HEK293 (cell line): Measurements from ENCODE around the gene SURF4.

ENCODE experiments used
- EGR2 ChIP-seq: fragments of 450-650 bp; formaldehyde crosslinking; IDR thresholded peaks from 2 replicates; pipeline ENCODE4 v1.5.1; 2016; ENCODE audit warnings: low read depth, missing biosample characterization, missing genetic modification characterization
- MZF1 ChIP-seq: fragments of 450-650 bp; formaldehyde crosslinking; IDR thresholded peaks from 2 replicates; pipeline ENCODE4 v1.5.1; 2017; ENCODE audit warnings: missing biosample characterization, missing genetic modification characterization, borderline replicate concordance
- SCRT1 ChIP-seq: fragments of 450-650 bp; formaldehyde crosslinking; IDR thresholded peaks from 2 replicates; pipeline ENCODE4 v1.5.1; 2016; ENCODE audit warnings: missing biosample characterization, missing genetic modification characterization, borderline replicate concordance
- SETDB1 ChIP-seq: IDR thresholded peaks from one replicate; pipeline ENCODE4 v1.6.1; 2017; ENCODE audit warnings: mild to moderate bottlenecking, low read length, moderate library complexity, mixed read lengths; ENCODE audit not compliant: insufficient read length
- SP2 ChIP-seq: fragments of 450-650 bp; formaldehyde crosslinking; IDR thresholded peaks from 2 replicates; pipeline ENCODE4 v1.5.1; 2016; ENCODE audit warnings: missing biosample characterization, missing genetic modification characterization
- ZBTB1 ChIP-seq: fragments of 450-650 bp; formaldehyde crosslinking; IDR thresholded peaks from 2 replicates; pipeline ENCODE4 v1.5.1; 2016; ENCODE audit warnings: missing biosample characterization, missing genetic modification characterization
- ZBTB20 ChIP-seq: fragments of 450-650 bp; formaldehyde crosslinking; IDR thresholded peaks from 2 replicates; pipeline ENCODE4 v1.5.1; 2016; ENCODE audit warnings: missing biosample characterization, missing genetic modification characterization
- ZEB2 ChIP-seq: fragments of 450-650 bp; formaldehyde crosslinking; IDR thresholded peaks from 2 replicates; pipeline ENCODE4 v1.5.1; 2016; ENCODE audit warnings: missing biosample characterization, missing genetic modification characterization
- ZFHX2 ChIP-seq: fragments of 450-650 bp; formaldehyde crosslinking; conservative IDR thresholded peaks from 2 replicates; pipeline ENCODE4 v1.5.1; 2016; ENCODE audit warnings: missing biosample characterization, missing genetic modification characterization
- ZNF10 ChIP-seq: fragments of 450-650 bp; formaldehyde crosslinking; IDR thresholded peaks from 2 replicates; pipeline ENCODE4 v1.5.1; 2017; ENCODE audit warnings: missing biosample characterization, missing genetic modification characterization
- ZNF114 ChIP-seq: fragments of 450-650 bp; formaldehyde crosslinking; IDR thresholded peaks from 2 replicates; pipeline ENCODE4 v1.5.0; 2017; ENCODE audit warnings: missing biosample characterization, missing genetic modification characterization
- ZNF148 ChIP-seq: fragments of 450-650 bp; formaldehyde crosslinking; IDR thresholded peaks from 2 replicates; pipeline ENCODE4 v1.5.0; 2017; ENCODE audit warnings: missing biosample characterization, missing genetic modification characterization, borderline replicate concordance
- ZNF266 ChIP-seq: fragments of 450-650 bp; formaldehyde crosslinking; IDR thresholded peaks from 2 replicates; pipeline ENCODE4 v1.5.1; 2016; ENCODE audit warnings: missing biosample characterization, missing genetic modification characterization, low read depth
- ZNF292 ChIP-seq: fragments of 450-650 bp; formaldehyde crosslinking; IDR thresholded peaks from 2 replicates; pipeline ENCODE4 v1.5.1; 2016; ENCODE audit warnings: low read depth, missing biosample characterization, missing genetic modification characterization, borderline replicate concordance
- ZNF324 ChIP-seq: fragments of 450-650 bp; formaldehyde crosslinking; IDR thresholded peaks from 2 replicates; pipeline ENCODE4 v1.5.1; 2016; ENCODE audit warnings: missing biosample characterization, missing genetic modification characterization
- ZNF510 ChIP-seq: fragments of 450-650 bp; formaldehyde crosslinking; IDR thresholded peaks from 2 replicates; pipeline ENCODE4 v1.5.1; 2018; ENCODE audit warnings: mild to moderate bottlenecking, missing genetic modification characterization, missing biosample characterization; ENCODE audit not compliant: insufficient replicate concordance
- ZNF600 ChIP-seq: fragments of 450-650 bp; formaldehyde crosslinking; IDR thresholded peaks from 2 replicates; pipeline ENCODE4 v1.5.1; 2016; ENCODE audit warnings: missing biosample characterization, missing genetic modification characterization
- ZNF639 ChIP-seq: fragments of 450-650 bp; formaldehyde crosslinking; IDR thresholded peaks from 2 replicates; pipeline ENCODE4 v1.5.1; 2016; ENCODE audit warnings: missing biosample characterization, missing genetic modification characterization
- ZNF692 ChIP-seq: fragments of 450-650 bp; formaldehyde crosslinking; IDR thresholded peaks from 2 replicates; pipeline ENCODE4 v1.5.1; 2016; ENCODE audit warnings: missing biosample characterization, missing genetic modification characterization
- ZNF768 ChIP-seq: fragments of 450-650 bp; formaldehyde crosslinking; IDR thresholded peaks from 2 replicates; pipeline ENCODE4 v1.5.1; 2018; ENCODE audit warnings: missing biosample characterization, mild to moderate bottlenecking, missing genetic modification characterization
- ZNF830 ChIP-seq: fragments of 450-650 bp; IDR thresholded peaks from 2 replicates; pipeline ENCODE4 v1.5.0; 2018; ENCODE audit warnings: missing biosample characterization, missing genetic modification characterization, low read depth, mild to moderate bottlenecking, moderate library complexity
- ZSCAN4 ChIP-seq: fragments of 450-650 bp; formaldehyde crosslinking; IDR thresholded peaks from 2 replicates; pipeline ENCODE4 v1.5.1; 2017; ENCODE audit warnings: missing biosample characterization, missing genetic modification characterization
- TF ChIP-seq, protein P1 (sequence below): fragments of 450-650 bp; formaldehyde crosslinking; IDR thresholded peaks from 2 replicates; pipeline ENCODE4 v1.5.1; 2016; ENCODE audit warnings: missing biosample characterization, missing genetic modification characterization
- TF ChIP-seq, protein P2 (sequence below): fragments of 450-650 bp; formaldehyde crosslinking; IDR thresholded peaks from 2 replicates; pipeline ENCODE4; 2016; ENCODE audit warnings: missing biosample characterization, missing genetic modification characterization
- TF ChIP-seq, protein P3 (sequence below): fragments of 450-650 bp; formaldehyde crosslinking; optimal IDR thresholded peaks from 2 replicates; pipeline ENCODE3; 2016; ENCODE audit warnings: missing biosample characterization, mild to moderate bottlenecking, missing genetic modification characterization
- TF ChIP-seq, protein P4 (sequence below): fragments of 450-650 bp; formaldehyde crosslinking; IDR thresholded peaks from 2 replicates; pipeline ENCODE4 v1.5.1; 2016; ENCODE audit warnings: missing biosample characterization, missing genetic modification characterization
- TF ChIP-seq, protein P5 (sequence below): sonication (generic); formaldehyde crosslinking; IDR thresholded peaks from 2 replicates; pipeline ENCODE4 v1.8.1; 2022; ENCODE audit warnings: mild to moderate bottlenecking, moderate library complexity, missing genetic modification reagents

SURF4 gene

DNA sequence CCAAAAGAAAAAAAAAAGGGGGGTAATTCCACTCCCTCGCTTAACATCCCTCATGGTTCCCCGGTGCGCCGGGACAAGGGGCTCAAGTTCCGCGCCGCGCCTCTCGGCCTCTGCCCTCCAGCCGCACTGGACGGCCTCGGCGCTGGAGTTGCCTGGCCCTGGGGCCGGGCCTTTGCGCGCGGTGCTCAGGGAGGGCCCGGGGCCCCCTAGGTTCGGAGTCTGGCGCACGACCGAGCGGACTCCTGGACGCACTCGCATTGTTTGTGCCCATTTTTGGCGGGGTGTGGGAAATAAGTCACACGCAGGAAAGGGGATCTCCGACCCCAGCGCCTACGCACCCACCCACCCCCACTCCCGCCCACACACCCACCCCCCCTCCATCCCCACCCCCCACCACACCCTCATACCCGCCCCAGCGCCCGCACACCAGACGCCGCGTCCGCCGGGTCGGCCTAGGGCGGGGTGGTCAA lies 28.3 kb downstream of the SURF4 start (continued):
- TF ChIP-seq ZFHX2 (tag by site-specific recombination) = no peak
- no peak for TF ChIP-seq SP2 (tag by site-specific recombination)
- TF ChIP-seq ZNF10 (tag by site-specific recombination) = no peak
- TF ChIP-seq ZNF266 (tag by site-specific recombination) = no peak
- TF ChIP-seq, protein P1, sequence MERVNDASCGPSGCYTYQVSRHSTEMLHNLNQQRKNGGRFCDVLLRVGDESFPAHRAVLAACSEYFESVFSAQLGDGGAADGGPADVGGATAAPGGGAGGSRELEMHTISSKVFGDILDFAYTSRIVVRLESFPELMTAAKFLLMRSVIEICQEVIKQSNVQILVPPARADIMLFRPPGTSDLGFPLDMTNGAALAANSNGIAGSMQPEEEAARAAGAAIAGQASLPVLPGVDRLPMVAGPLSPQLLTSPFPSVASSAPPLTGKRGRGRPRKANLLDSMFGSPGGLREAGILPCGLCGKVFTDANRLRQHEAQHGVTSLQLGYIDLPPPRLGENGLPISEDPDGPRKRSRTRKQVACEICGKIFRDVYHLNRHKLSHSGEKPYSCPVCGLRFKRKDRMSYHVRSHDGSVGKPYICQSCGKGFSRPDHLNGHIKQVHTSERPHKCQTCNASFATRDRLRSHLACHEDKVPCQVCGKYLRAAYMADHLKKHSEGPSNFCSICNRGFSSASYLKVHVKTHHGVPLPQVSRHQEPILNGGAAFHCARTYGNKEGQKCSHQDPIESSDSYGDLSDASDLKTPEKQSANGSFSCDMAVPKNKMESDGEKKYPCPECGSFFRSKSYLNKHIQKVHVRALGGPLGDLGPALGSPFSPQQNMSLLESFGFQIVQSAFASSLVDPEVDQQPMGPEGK = peak; percentile 57; the same call in 1 of the 2 replicates
- no peak for TF ChIP-seq ZNF768 (tag by site-specific recombination)
- no peak for TF ChIP-seq ZNF600 (tag by site-specific recombination)
- no peak for TF ChIP-seq ZNF639 (tag by site-specific recombination)
- TF ChIP-seq, protein P2, sequence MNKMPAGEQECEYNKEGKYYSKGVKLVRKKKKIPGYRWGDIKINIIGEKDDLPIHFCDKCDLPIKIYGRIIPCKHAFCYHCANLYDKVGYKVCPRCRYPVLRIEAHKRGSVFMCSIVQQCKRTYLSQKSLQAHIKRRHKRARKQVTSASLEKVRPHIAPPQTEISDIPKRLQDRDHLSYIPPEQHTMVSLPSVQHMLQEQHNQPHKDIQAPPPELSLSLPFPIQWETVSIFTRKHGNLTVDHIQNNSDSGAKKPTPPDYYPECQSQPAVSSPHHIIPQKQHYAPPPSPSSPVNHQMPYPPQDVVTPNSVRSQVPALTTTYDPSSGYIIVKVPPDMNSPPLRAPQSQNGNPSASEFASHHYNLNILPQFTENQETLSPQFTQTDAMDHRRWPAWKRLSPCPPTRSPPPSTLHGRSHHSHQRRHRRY (tag by site-specific recombination) = no peak
- TF ChIP-seq SCRT1 (tag by site-specific recombination) = no peak
- no peak; the same call in 1 of the 2 replicates for TF ChIP-seq ZEB2 (tag by site-specific recombination)
- TF ChIP-seq ZNF510 (tag by site-specific recombination) = no peak
- no peak for TF ChIP-seq ZNF692 (tag by site-specific recombination)
- TF ChIP-seq MZF1 (tag by site-specific recombination) = no peak
- TF ChIP-seq ZNF114 (tag by site-specific recombination) = no peak
- TF ChIP-seq, protein P3, sequence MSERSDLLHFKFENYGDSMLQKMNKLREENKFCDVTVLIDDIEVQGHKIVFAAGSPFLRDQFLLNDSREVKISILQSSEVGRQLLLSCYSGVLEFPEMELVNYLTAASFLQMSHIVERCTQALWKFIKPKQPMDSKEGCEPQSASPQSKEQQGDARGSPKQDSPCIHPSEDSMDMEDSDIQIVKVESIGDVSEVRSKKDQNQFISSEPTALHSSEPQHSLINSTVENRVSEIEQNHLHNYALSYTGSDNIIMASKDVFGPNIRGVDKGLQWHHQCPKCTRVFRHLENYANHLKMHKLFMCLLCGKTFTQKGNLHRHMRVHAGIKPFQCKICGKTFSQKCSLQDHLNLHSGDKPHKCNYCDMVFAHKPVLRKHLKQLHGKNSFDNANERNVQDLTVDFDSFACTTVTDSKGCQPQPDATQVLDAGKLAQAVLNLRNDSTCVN (tag by site-specific recombination) = peak; percentile 52
- no peak for TF ChIP-seq ZSCAN4 (tag by site-specific recombination)
- no peak for TF ChIP-seq ZNF148 (tag by site-specific recombination)
- no peak for TF ChIP-seq ZNF830
- TF ChIP-seq ZNF292 (tag by site-specific recombination) = no peak
- TF ChIP-seq ZBTB1 (tag by site-specific recombination) = no peak
- peak; percentile 57 for TF ChIP-seq ZBTB20 (tag by site-specific recombination)
- TF ChIP-seq, protein P4, sequence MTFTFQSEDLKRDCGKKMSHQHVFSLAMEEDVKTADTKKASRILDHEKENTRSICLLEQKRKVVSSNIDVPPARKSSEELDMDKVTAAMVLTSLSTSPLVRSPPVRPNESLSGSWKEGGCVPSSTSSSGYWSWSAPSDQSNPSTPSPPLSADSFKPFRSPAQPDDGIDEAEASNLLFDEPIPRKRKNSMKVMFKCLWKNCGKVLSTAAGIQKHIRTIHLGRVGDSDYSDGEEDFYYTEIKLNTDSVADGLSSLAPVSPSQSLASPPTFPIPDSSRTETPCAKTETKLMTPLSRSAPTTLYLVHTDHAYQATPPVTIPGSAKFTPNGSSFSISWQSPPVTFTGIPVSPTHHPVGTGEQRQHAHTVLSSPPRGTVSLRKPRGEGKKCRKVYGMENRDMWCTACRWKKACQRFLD (tag by site-specific recombination) = no peak
- TF ChIP-seq, protein P5, sequence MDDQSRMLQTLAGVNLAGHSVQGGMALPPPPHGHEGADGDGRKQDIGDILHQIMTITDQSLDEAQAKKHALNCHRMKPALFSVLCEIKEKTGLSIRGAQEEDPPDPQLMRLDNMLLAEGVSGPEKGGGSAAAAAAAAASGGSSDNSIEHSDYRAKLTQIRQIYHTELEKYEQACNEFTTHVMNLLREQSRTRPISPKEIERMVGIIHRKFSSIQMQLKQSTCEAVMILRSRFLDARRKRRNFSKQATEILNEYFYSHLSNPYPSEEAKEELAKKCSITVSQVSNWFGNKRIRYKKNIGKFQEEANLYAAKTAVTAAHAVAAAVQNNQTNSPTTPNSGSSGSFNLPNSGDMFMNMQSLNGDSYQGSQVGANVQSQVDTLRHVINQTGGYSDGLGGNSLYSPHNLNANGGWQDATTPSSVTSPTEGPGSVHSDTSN (CRISPR knock-in tag) = no peak
- TF ChIP-seq EGR2 (tag by site-specific recombination) = no peak
- TF ChIP-seq ZNF324 (tag by site-specific recombination) = no peak
- TF ChIP-seq SETDB1 = no peak
